NCI-H146 treated with DMSO at 0.1 percent for 48 hours (cell line): ENCODE measurements around the gene ZBTB46.

Experiments used
- DNase-seq: peaks from one replicate; lab custom pipeline; 2025; ENCODE audit not compliant: unreplicated experiment; lab: John Stamatoyannopoulos, UW

Gene ZBTB46

GRCh38 chr20:63697357-63697867, 133.7 kb downstream of the ZBTB46 start:
- no peak for DNase-seq

- DNase-seq, result no peak
Observed at GRCh38 chr20:63696628-63697356, 134.3 kb downstream of the ZBTB46 start, which contains the start of gene TNFRSF6B. TSS of gene TNFRSF6B (plus strand) at chr20:63696652. CDS start at chr20:63696768, 116 bp downstream.

- no peak for DNase-seq
Observed at GRCh38 chr20:63696306-63696627, 134.8 kb downstream of the ZBTB46 start.

GRCh38 chr20:63695424-63696305, 135.4 kb downstream of the ZBTB46 start:
- DNase-seq, result no peak

GRCh38 chr20:63694584-63695423, 136.3 kb downstream of the ZBTB46 start:
- no peak for DNase-seq

- DNase-seq, result no peak
Observed at GRCh38 chr20:63693733-63694583, 137.1 kb downstream of the ZBTB46 start.
